K562 (cell line): ENCODE results near the gene TMED10. TPM values are rescaled to one million over a fixed set of nuclear protein-coding genes. Genes with fewer than 3 reads are reported as not detected.

Experiments used
- ATAC-seq: fragments of 200-7000 bp; cut with Tn5 transposase; 3 replicates; pipeline ENCODE4 v1.9.1; 2020; ENCODE audit warnings: moderate library complexity
- BruUV-seq: library from RNA; stranded (reverse); fragments of 400-500 nt; replicated peaks from 2 replicates; lab custom pipeline; 2021; lab: Mats Ljungman, UMichigan
- CTCF ChIA-PET: fragments of 300-600 bp; formaldehyde crosslinking; extraction: SDS; loops from one replicate; lab custom pipeline; 2021; ENCODE audit warnings: low intra/inter-chr PET ratio; lab: Yijun Ruan, JAX
- POLR2A ChIA-PET: fragments of 300-600, 350-650 bp; sonication (Branson Sonifier 250); formaldehyde crosslinking; extraction: SDS; loops from one replicate; lab custom pipeline; 2021; ENCODE audit warnings: antibody characterized with exemption, inconsistent platforms; lab: Yijun Ruan, JAX
- DNase-seq, 4 experiments: peaks; one replicate each; pipeline versions ENCODE4 v3.0.0 to v3.0.0-alpha.2; 2011 to 2018; ENCODE audit warnings: low spot score in 3 of 4, mixed read lengths in 3 of 4; ENCODE audit errors: extremely low read depth in 1 of 4
- FAIRE-seq: peaks from 2 replicates; lab custom pipeline; 2011; peaks lifted over from hg19 to GRCh38; lab: Jason Lieb, UNC
- H2AFZ ChIP-seq: 2 replicates; pipeline ENCODE4 v1.6.0; 2011; ENCODE audit warnings: low read depth, low read length, control low read depth, inconsistent platforms
- H3K27ac ChIP-seq: fragments of 200-600 bp; 3 replicates; pipeline ENCODE4 v1.8.0; 2011; ENCODE audit warnings: low read depth, mild to moderate bottlenecking, control low read depth, inconsistent platforms, low read length, moderate library complexity, mixed read lengths; ENCODE audit errors: extremely low read depth
- H3K27me3 ChIP-seq, 2 experiments: fragments of 300-600 bp in 1 of 2; 2 replicates in 1 of 2; 3 replicates in 1 of 2; pipeline versions ENCODE4 v1.6.0 to v1.8.0; 2011; ENCODE audit warnings: inconsistent platforms in 2 of 2, low read length in 2 of 2, mild to moderate bottlenecking in 1 of 2, mixed read lengths in 1 of 2, moderate library complexity in 1 of 2; ENCODE audit not compliant: control insufficient read depth in 2 of 2, insufficient read depth in 2 of 2
- H3K36me3 ChIP-seq: fragments of 300-600 bp; 3 replicates; pipeline ENCODE4 v1.8.0; 2011; ENCODE audit warnings: mild to moderate bottlenecking, low read length, inconsistent platforms; ENCODE audit not compliant: control insufficient read depth, insufficient read depth
- H3K4me1 ChIP-seq, 2 experiments: fragments of 200-600 bp in 1 of 2; replicated peaks in 1 of 2; 2 replicates in 1 of 2; 3 replicates in 1 of 2; pipeline versions ENCODE4 v1.5.1 to v1.8.0; 2011; ENCODE audit warnings: inconsistent platforms in 2 of 2, low read length in 2 of 2, mild to moderate bottlenecking in 1 of 2, mixed read lengths in 1 of 2, moderate library complexity in 1 of 2; ENCODE audit not compliant: control insufficient read depth in 2 of 2, insufficient read depth in 2 of 2
- H3K4me2 ChIP-seq: 2 replicates; pipeline ENCODE4 v1.6.1; 2011; ENCODE audit warnings: low read length, control low read depth, inconsistent platforms, mixed read lengths; ENCODE audit not compliant: insufficient read depth
- H3K4me3 ChIP-seq: fragments of 200-600 bp; sonication (generic), shearing (Covaris generic); 2 replicates; pipeline ENCODE4 v1.5.1; 2016; ENCODE audit warnings: control low read depth, inconsistent platforms
- H3K79me2 ChIP-seq: fragments of 200-600 bp; 3 replicates; pipeline ENCODE4 v1.8.0; 2011; ENCODE audit warnings: low read length, inconsistent platforms; ENCODE audit not compliant: control insufficient read depth, insufficient read depth
- H3K9ac ChIP-seq, 2 experiments: 2 replicates each; pipeline versions ENCODE4 v1.6.0 to v1.6.1; 2011; ENCODE audit warnings: low read depth in 2 of 2, low read length in 2 of 2, control low read depth in 1 of 2, inconsistent platforms in 1 of 2, mild to moderate bottlenecking in 1 of 2, mixed read lengths in 1 of 2; ENCODE audit not compliant: insufficient read depth in 1 of 2
- H3K9me1 ChIP-seq: one replicate; pipeline ENCODE4 v1.6.0; 2011; ENCODE audit warnings: inconsistent platforms, mild to moderate bottlenecking, low read length, moderate library complexity; ENCODE audit not compliant: control insufficient read depth, insufficient read depth
- H3K9me3 ChIP-seq: replicated peaks from 2 replicates; pipeline ENCODE4 v1.5.1; 2011; ENCODE audit warnings: low read depth, low read length, inconsistent platforms; ENCODE audit not compliant: control insufficient read depth, insufficient read depth
- H4K20me1 ChIP-seq: replicated peaks from 2 replicates; pipeline ENCODE4 v1.6.1; 2011; ENCODE audit warnings: low read length, inconsistent platforms, mixed read lengths; ENCODE audit not compliant: control insufficient read depth, insufficient read depth
- CHD2 ChIP-seq: IDR thresholded peaks from 2 replicates; pipeline ENCODE4 v1.6.1; 2011; ENCODE audit warnings: low read depth, low read length
- KDM1A ChIP-seq, 2 experiments: fragments of 450-650 bp; IDR thresholded peaks; 2 replicates each; pipeline ENCODE4 v1.6.1; 2016; ENCODE audit warnings: mild to moderate bottlenecking in 2 of 2
- PKNOX1 ChIP-seq: fragments of 450-650 bp; IDR thresholded peaks from 2 replicates; pipeline ENCODE4 v1.6.1; 2016
- RBM22 ChIP-seq: fragments of 200-400 bp; formaldehyde crosslinking; IDR thresholded peaks from 2 replicates; pipeline ENCODE4 v1.6.1; 2018; ENCODE audit warnings: low read length, low read depth; ENCODE audit not compliant: poor library complexity, severe bottlenecking
- RBM25 ChIP-seq: fragments of 200-400 bp; formaldehyde crosslinking; IDR thresholded peaks from 2 replicates; pipeline ENCODE4 v1.6.1; 2018; ENCODE audit warnings: low read length, low read depth, moderate library complexity; ENCODE audit not compliant: severe bottlenecking
- SIN3A ChIP-seq, 2 experiments: fragments of 150-350 bp in 1 of 2; IDR thresholded peaks; 2 replicates each; pipeline ENCODE4 v1.6.1; 2011 to 2016; ENCODE audit warnings: borderline replicate concordance in 2 of 2, low read depth in 2 of 2, low read length in 2 of 2, mild to moderate bottlenecking in 2 of 2, moderate library complexity in 2 of 2; ENCODE audit not compliant: control insufficient read depth in 1 of 2
- TBP ChIP-seq: optimal IDR thresholded peaks from 2 replicates; pipeline ENCODE3; 2011; ENCODE audit warnings: low read depth, low read length, improper control_type of control experiment
- ZNF592 ChIP-seq: fragments of 450-650 bp; IDR thresholded peaks from 2 replicates; pipeline ENCODE4 v1.6.1; 2017; ENCODE audit warnings: antibody characterized with exemption, mild to moderate bottlenecking
- ZNF609 ChIP-seq: sonication (generic); formaldehyde crosslinking; IDR thresholded peaks from 2 replicates; pipeline ENCODE4 v1.8.1; 2023; ENCODE audit warnings: missing genetic modification reagents, mild to moderate bottlenecking, borderline replicate concordance
- ZNF696 ChIP-seq: fragments of 250-450 bp; sonication (Bioruptor Pico); conservative IDR thresholded peaks from 2 replicates; pipeline ENCODE4 v1.4.0; 2020; ENCODE audit warnings: mild to moderate bottlenecking, moderate library complexity
- WGBS: fragments of 100-300 bp; shearing (Covaris generic); methylation state at CpG from one replicate; pipeline ENCODE4 v1.1.6; 2016; ENCODE audit warnings: low coverage, mixed read lengths; ENCODE audit not compliant: insufficient coverage; ENCODE audit errors: missing lambda C conversion rate; 5-methylcytosine and 5-hydroxymethylcytosine counted together
- in situ Hi-C: fragments of 300-500 bp; cut with MboI; formaldehyde crosslinking; loops from 4 replicates; pipeline ENCODE4 v1.15.0; 2018; ENCODE audit warnings: inconsistent platforms, mixed read lengths
- intact Hi-C: fragments of 100-400 bp; cut with micrococcal nuclease; formaldehyde crosslinking; loops from 2 replicates; pipeline ENCODE4 v1.14.2; 2022
- polyA plus RNA-seq, 8 experiments: library from polyadenylated mRNA; depleted of rRNA in 4 of 8; stranded (reverse) in 5 of 8; unstranded in 3 of 8; fragments of >200 nt; fragmentation: Nextera tagmentation in 2 of 8; fragmentation: Illumina TruSeq in 1 of 8; extraction: Ambion mirVana in 2 of 8; extraction: Trizol in 1 of 8; gene quantifications; 2 replicates each; pipeline versions ENCODE4 v1.2.1 to v1.2.3, GENCODE V29; 2011 to 2014; ENCODE audit warnings: inconsistent platforms in 1 of 8, missing spikeins in 1 of 8
- total RNA-seq, 7 experiments: library from RNA; depleted of rRNA in 6 of 7; stranded (reverse); fragments of >200 nt in 6 of 7; fragmentation: Illumina TruSeq in 2 of 7; extraction: Trizol in 2 of 7; gene quantifications; 2 replicates each; pipeline versions ENCODE4 v1.2.1 to v1.2.3, GENCODE V29; 2011 to 2021; ENCODE audit warnings: low replicate concordance in 1 of 7

The TMED10 gene
- total and polyA plus RNA-seq, 9 of the 15 experiments (the other 6 are each of a cell fraction or from before 2014, with no cell fraction given): 62.2 to 233 (median 124) TPM

- in situ Hi-C loops: no loop called here
- H3K27me3 ChIP-seq: no peaks in the 10 kb centered on the region
- POLR2A ChIA-PET: interaction anchor here (0.7 to 1.0 kb wide), 3 partner anchors 13 to 92 kb away, joined by 3 to 4 read pairs (median 3); no protein-coding TSS in a partner anchor
- WGBS: 3% methylated on average over 10 of the region's 10 CpGs
- H3K79me2 ChIP-seq: peaks cover 56% of the 10 kb centered on the region
- CTCF ChIA-PET: no interaction called here
- BruUV-seq: no TSS peak
- H3K9me1 ChIP-seq: no peaks in the 10 kb centered on the region
- FAIRE-seq (peak; percentile 46), ATAC-seq (peak; percentile 12), DNase-seq (no peak)
- H3K36me3 ChIP-seq: peaks cover 3% of the 10 kb centered on the region; the same call in 1 of the 3 replicates
- peak overlapping the region; percentile 71 for H3K4me3 ChIP-seq
- H3K9ac ChIP-seq: peak overlapping the region; percentile 97
- peak overlapping the region; percentile 94; the same call in 1 of the 2 replicates for H2AFZ ChIP-seq
- intact Hi-C loops: no loop called here
- 0 out of 2 replicates have a peak, but pooled peaks cover 8% of the 10 kb centered on the region for H4K20me1 ChIP-seq
- H3K4me1 ChIP-seq: peaks cover 8 to 10% of the 10 kb centered on the region in 2 experiments; a peak in 4 of 5 replicates
- peak overlapping the region; percentile 96 for H3K27ac ChIP-seq
- H3K4me2 ChIP-seq: peak overlapping the region; percentile 92
- H3K9me3 ChIP-seq: no peaks in the 10 kb centered on the region
- TF ChIP-seq PKNOX1 (peak; percentile 10; the same call in 1 of the 2 replicates), KDM1A (IDR thresholded peaks at IDR 0.05) (peak in 1 of 2 experiments; percentile 54; a peak in 1 of 4 replicates), RBM25 (peak; percentile 95), ZNF696 (CRISPR knock-in tag) (no peak), RBM22 (no peak), ZNF592 (peak; percentile 32; the same call in 1 of the 2 replicates), ZNF609 (CRISPR knock-in tag) (no peak), CHD2 (0 out of 2 replicates have a peak, but pooled peaks have one; percentile 34), TBP (peak; percentile 42), SIN3A (IDR thresholded peaks at IDR 0.05; ENCODE audit: borderline replicate concordance in 2 of 2, control insufficient read depth in 1 of 2, low read depth in 2 of 2, low read length in 2 of 2) (0 out of 4 replicates have a peak, but pooled peaks of 1 of the 2 experiments have one; percentile 49)
These were observed 703 bp downstream of the TMED10 start for GRCh38 chr14:75175677-75176141.
